SK-N-MC (cell line): ENCODE data around the gene PRSS22.

Source experiments
- EZH2 ChIP-seq: fragments of 200-600 bp; sonication (generic); IDR thresholded peaks from one replicate; pipeline ENCODE4 v1.6.1; 2017; ENCODE audit warnings: antibody characterized with exemption
- POLR2AphosphoS5 ChIP-seq: IDR thresholded peaks from 2 replicates; pipeline ENCODE4 v1.6.1; 2012; ENCODE audit warnings: mild to moderate bottlenecking, low read depth, low read length, borderline replicate concordance

DNA sequence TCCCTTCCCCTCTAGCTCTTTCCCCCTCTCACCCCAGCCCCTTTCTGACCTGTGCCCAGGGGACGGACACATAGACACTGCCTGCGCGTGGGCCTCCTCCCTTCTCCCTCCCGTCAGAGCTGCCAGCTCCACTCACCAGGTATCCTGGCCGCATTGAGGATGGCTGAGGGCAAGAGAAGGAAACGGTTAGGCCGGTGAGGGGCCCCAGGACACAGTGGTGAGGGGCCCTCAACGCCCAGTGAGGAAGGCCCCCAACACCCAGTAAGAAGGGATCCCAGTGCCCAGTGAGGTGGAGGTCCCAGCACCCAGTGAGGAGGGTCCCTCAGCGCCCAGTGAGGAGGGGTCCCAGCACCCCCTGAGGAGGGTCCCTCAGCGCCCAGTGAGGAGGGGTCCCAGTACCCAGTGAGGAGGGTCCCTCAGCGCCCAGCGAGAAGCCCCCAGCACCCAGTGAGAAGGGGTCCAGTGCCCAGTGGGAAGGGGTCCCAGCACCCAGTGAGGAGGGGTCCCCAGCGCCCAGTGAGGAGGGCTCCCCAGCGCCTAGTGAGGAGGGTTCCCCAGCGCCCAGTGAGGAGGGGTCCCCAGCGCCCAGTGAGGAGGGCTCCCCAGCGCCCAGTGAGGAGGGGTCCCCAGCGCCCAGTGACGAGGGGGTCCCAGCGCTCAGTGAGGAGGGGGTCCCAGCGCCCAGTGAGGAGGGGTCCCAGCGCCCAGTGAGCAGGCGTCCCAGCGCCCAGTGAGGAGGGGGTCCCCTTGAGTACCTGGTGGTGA is 1.1 kb downstream of the PRSS22 start:
- TF ChIP-seq POLR2AphosphoS5 = no peak
- TF ChIP-seq EZH2 = no peak
